MCF 10A (cell line): ENCODE results near the gene FASTKD1. TPM values are rescaled to one million over a fixed set of nuclear protein-coding genes. Genes with fewer than 3 reads are reported as not detected.
"Not testable (repeated sequence)": the region's sequence is repeated elsewhere in the genome, so short reads cannot be mapped to it uniquely, and the experiment has no call there.

Experiments used
- BruUV-seq: library from RNA; stranded (reverse); fragments of 400-500 nt; replicated peaks from 2 replicates; lab custom pipeline; 2021; lab: Mats Ljungman, UMichigan
- CTCF ChIA-PET: fragments of 300-600 bp; sonication (Branson Sonifier 250); formaldehyde crosslinking; extraction: SDS; loops from one replicate; lab custom pipeline; 2021; ENCODE audit warnings: antibody characterized with exemption, inconsistent platforms; lab: Yijun Ruan, JAX
- POLR2A ChIA-PET: fragments of 300-600, 350-650 bp; sonication (Branson Sonifier 250); formaldehyde crosslinking; extraction: SDS; loops from one replicate; lab custom pipeline; 2020; ENCODE audit warnings: antibody characterized with exemption, inconsistent platforms; lab: Yijun Ruan, JAX
- DNase-seq: peaks from one replicate; pipeline ENCODE4 v3.0.0-alpha.2; 2018; ENCODE audit not compliant: unreplicated experiment
- H3K27ac Mint-ChIP-seq: one replicate; pipeline ENCODE4 v1.8.0; 2022; ENCODE audit warnings: mild to moderate bottlenecking, low read depth, mixed read lengths; ENCODE audit not compliant: unreplicated experiment
- H3K27me3 Mint-ChIP-seq: one replicate; pipeline ENCODE4 v1.8.0; 2022; ENCODE audit warnings: mixed read lengths; ENCODE audit not compliant: insufficient read depth, unreplicated experiment
- H3K36me3 Mint-ChIP-seq: one replicate; pipeline ENCODE4 v1.8.0; 2022; ENCODE audit warnings: mild to moderate bottlenecking, moderate library complexity, mixed read lengths; ENCODE audit not compliant: insufficient read depth, unreplicated experiment
- H3K4me1 Mint-ChIP-seq: one replicate; pipeline ENCODE4 v1.8.0; 2022; ENCODE audit warnings: mixed read lengths; ENCODE audit not compliant: insufficient read depth, unreplicated experiment
- H3K4me3 Mint-ChIP-seq: one replicate; pipeline ENCODE4 v1.8.0; 2022; ENCODE audit warnings: mild to moderate bottlenecking, moderate library complexity, mixed read lengths; ENCODE audit not compliant: unreplicated experiment
- H3K9me3 Mint-ChIP-seq: one replicate; pipeline ENCODE4 v1.8.0; 2022; ENCODE audit warnings: mixed read lengths; ENCODE audit not compliant: unreplicated experiment
- CTCF ChIP-seq: fragments of 200-600 bp; IDR thresholded peaks from one replicate; pipeline ENCODE4 v1.8.0; 2022; ENCODE audit warnings: antibody characterized with exemption, mild to moderate bottlenecking; ENCODE audit not compliant: unreplicated experiment
- intact Hi-C: fragments of 100-400 bp; cut with micrococcal nuclease; formaldehyde crosslinking; loops from 2 replicates; pipeline ENCODE4 v1.14.1; 2022
- total RNA-seq: library from RNA; stranded (reverse); gene quantifications from 2 replicates; pipeline ENCODE4 v1.2.3, GENCODE V29; 2022

The FASTKD1 gene
- total RNA-seq, 1 experiment from 2014 or later = 39.9 TPM

GRCh38 chr2:169569948-169570347 is 3.7 kb downstream of the FASTKD1 start:
- peaks cover 10% of the 10 kb centered on the region for H3K36me3 Mint-ChIP-seq
- H3K9me3 Mint-ChIP-seq = no peaks in the 10 kb centered on the region
- ChIA-PET CTCF (no interaction called here), POLR2A (no interaction called here)
- intact Hi-C loops = no loop called here
- peak overlapping the region; percentile 28 for H3K27ac Mint-ChIP-seq
- H3K4me3 Mint-ChIP-seq = peak overlapping the region; percentile 30
- peaks cover 18% of the 10 kb centered on the region for H3K4me1 Mint-ChIP-seq
- no peaks in the 10 kb centered on the region for H3K27me3 Mint-ChIP-seq
- no TSS peak for BruUV-seq
- no peak for TF ChIP-seq CTCF
- DNase-seq = no peak

GRCh38 chr2:169565686-169566085 is 8.0 kb downstream of the FASTKD1 start:
- H3K9me3 Mint-ChIP-seq = no peaks in the 10 kb centered on the region
- H3K4me1 Mint-ChIP-seq = peaks cover 18% of the 10 kb centered on the region
- intact Hi-C loops = no loop called here
- BruUV-seq = no TSS peak
- CTCF ChIA-PET = interaction anchor here (0.6 to 0.9 kb wide), 2 partner anchors 13 to 305 kb away, joined by 3 read pairs; no protein-coding TSS in a partner anchor
- POLR2A ChIA-PET = no interaction called here
- no peak overlapping the region for H3K4me3 Mint-ChIP-seq
- TF ChIP-seq CTCF = no peak
- peaks cover 41% of the 10 kb centered on the region for H3K36me3 Mint-ChIP-seq
- no peak for DNase-seq
- no peaks in the 10 kb centered on the region for H3K27me3 Mint-ChIP-seq
- H3K27ac Mint-ChIP-seq = no peak overlapping the region

- H3K9me3 Mint-ChIP-seq = no peaks in the 10 kb centered on the region
- ChIA-PET POLR2A (interaction anchor here (0.6 to 2.4 kb wide), 2 partner anchors 10 to 261 kb away, joined by 3 to 14 read pairs; partner anchors contain the start of gene FASTKD1), CTCF (no interaction called here)
- BruUV-seq = no TSS peak
- intact Hi-C loops = no loop called here
- peaks cover 62% of the 10 kb centered on the region for H3K36me3 Mint-ChIP-seq
- no peak for DNase-seq
- no peak overlapping the region for H3K27ac Mint-ChIP-seq
- no peak overlapping the region for H3K4me3 Mint-ChIP-seq
- no peaks in the 10 kb centered on the region for H3K27me3 Mint-ChIP-seq
- TF ChIP-seq CTCF = no peak
- H3K4me1 Mint-ChIP-seq = peaks cover 1% of the 10 kb centered on the region
Measured at GRCh38 chr2:169562519-169562918, 11.1 kb downstream of the FASTKD1 start.

- H3K4me3 Mint-ChIP-seq, H3K27ac Mint-ChIP-seq, intact Hi-C loops, BruUV-seq, H3K4me1 Mint-ChIP-seq, CTCF ChIA-PET, H3K9me3 Mint-ChIP-seq, H3K27me3 Mint-ChIP-seq, DNase-seq: not testable (repeated sequence)
- POLR2A ChIA-PET = interaction anchor here (0.6 to 2.4 kb wide), 2 partner anchors 11 to 261 kb away, joined by 3 to 14 read pairs; partner anchors contain the start of gene FASTKD1
- H3K36me3 Mint-ChIP-seq = peaks cover 62% of the 10 kb centered on the region
Measured at GRCh38 chr2:169562084-169562483, 11.6 kb downstream of the FASTKD1 start.
